ENCODE results near the gene ARID3B.
"Not testable (repeated sequence)": the region's sequence is repeated elsewhere in the genome, so short reads cannot be mapped to it uniquely, and the experiment has no call there.

The ARID3B gene

GRCh38 chr15:74624020-74624602 lies 83.1 kb downstream of the ARID3B start:
- DNase-seq = no peak

- no peak for DNase-seq
These were observed 84.7 kb downstream of the ARID3B start for GRCh38 chr15:74625693-74626092.

DNA sequence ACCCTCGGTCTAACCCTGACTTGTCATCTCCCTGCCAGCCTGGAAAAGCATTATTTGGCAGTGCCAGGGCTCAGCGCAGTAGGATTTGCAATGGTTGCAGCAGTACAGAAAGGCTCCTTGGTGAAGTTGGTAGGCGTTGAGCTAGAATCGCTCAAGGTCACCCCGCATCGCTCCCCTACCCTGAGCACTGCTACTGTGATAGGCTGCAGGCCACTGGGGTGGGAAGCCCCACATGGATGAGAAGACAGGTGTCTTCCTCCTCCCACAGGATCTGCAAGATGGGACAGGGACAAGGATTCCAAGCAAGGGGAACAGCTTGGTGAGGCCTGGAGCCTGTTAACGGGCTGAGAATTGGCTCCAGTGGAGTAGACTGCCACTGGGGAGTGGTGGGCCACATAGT lies 85.3 kb downstream of the ARID3B start:
- DNase-seq = no peak

GRCh38 chr15:74626752-74627692 lies 86.0 kb downstream of the ARID3B start:
- DNase-seq = no peak

DNA sequence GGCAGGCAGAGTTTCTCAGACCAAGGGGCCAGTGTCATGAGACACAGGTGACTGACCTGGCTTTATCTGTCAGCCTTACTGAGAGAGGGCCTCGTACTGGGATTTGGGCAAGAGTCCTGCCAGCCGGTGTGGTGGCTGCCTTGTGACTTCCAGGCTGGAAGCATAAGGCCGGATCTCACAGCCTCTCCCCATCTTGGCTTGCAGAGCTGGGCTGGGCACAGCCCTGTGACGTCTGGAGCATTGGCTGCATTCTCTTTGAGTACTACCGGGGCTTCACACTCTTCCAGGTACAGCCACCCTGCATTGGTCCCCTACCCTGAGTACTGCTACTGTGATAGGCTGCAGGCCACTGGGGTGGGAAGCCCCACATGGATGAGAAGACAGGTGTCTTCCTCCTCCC lies 86.7 kb downstream of the ARID3B start:
- DNase-seq = no peak

- no peak for DNase-seq
These were observed 87.2 kb downstream of the ARID3B start for GRCh38 chr15:74628199-74628598.

DNA sequence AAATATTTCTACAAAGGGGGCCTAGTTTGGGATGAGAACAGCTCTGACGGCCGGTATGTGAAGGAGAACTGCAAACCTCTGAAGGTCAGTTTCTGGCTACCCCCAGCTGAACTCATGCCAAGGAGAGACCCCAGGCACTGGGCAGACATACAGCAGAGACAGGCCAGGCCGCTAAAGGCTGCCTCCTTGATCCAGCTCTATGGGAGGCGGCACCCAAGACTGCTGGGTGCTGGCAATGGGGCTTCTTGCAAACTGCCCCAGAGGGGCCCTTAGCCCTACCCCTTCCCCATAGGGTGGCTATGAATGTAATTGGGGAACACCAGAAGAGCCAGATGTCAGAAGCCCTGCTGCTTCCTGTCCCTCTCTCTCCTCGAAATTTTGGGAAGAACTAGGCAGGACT lies 87.9 kb downstream of the ARID3B start:
- no peak for DNase-seq

DNA sequence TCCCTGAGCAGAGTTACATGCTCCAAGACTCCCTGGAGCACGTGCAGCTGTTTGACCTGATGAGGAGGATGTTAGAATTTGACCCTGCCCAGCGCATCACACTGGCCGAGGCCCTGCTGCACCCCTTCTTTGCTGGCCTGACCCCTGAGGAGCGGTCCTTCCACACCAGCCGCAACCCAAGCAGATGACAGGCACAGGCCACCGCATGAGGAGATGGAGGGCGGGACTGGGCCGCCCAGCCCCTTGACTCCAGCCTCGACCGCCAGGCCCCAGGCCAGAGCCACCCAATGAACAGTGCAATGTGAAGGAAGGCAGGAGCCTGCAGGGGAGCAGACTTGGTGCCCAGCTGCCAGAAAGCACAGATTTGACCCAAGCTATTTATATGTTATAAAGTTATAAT lies 88.7 kb downstream of the ARID3B start:
- DNase-seq = not testable (repeated sequence)

DNA sequence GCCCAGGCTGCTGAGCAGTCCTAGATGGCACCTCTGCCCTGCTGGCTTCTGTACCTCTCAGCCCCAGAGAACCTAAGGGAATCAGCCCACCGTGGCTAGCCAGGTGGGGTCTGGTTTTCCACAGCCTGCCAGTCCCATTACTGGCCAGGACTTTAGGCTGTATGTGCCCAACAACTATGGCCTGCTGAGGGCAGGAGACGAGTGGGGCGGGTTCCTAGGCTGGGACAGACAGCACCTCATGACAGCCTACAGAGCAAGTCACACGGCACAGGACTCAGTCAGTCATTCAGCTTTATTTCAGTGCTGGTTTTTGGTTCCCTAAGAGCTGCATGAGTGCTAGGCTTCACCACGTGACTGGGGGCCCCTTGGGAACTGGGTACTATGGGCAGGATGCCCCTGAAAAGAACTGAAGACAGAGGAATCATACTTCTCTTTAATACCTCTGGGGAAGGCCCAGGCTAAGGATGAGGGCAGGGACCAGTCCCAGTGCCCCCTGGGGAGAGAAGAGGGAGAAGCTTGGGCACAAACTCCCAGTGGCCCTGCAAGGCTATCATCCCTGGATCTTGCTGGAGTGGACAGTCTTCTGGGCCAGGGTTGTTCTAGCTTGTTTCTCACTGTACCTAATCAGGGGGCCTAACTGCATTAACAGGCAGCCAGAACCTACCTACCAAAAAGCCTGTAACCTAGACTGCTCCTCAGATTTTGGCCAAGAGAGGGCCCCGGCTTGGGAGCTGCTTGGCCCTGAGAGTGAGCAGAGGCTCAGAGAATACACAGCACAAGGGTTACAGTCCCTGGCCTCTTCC lies 89.5 kb downstream of the ARID3B start:
- DNase-seq = no peak

DNA sequence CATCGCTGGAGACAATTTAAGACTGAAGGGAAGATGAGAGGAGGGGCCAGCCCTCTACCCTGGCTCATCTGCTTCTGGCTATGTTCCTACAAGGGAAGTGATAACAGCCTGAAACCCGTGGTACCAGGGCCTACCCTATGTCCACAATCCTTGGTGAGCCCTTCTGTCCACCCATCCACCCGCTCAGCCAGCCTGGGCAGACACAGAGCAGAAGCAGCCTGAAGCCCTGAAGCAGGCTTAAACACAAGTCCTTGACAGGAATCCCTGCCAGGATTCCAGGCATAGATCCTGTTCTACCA lies 90.0 kb downstream of the ARID3B start:
- no peak for DNase-seq

GRCh38 chr15:74631408-74631807 lies 90.4 kb downstream of the ARID3B start:
- no peak for DNase-seq

DNA sequence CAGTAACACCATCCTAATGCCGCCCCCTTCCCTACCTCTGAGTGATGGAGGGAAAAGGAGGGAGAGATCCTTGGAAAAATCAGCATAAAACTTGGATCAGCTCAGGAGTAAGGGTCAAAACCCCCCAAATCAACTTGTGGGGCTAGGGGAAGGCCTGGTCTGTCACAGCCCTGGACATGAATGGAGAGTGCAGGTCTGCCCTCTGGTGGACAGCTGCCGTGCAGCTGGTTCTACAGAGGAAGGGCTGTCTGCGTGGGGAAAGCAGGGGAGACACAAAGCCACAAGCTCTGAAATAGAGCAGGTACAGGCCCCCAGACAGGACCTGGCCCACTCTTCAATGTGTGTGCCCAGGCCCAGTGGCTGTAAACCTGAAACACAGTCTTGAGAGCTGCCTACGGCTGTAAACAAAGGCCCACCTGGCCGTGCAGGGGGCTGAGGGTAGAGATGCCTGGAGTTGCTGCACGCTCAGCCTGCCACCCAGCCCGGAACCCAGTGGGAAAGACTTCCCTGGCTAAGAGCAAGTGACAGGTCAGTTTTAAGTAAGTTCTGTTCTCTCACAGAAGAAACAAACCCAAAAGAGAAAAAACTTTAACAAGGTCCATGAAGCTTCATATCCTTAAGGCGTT lies 91.0 kb downstream of the ARID3B start:
- DNase-seq = peak; percentile 40

DNA sequence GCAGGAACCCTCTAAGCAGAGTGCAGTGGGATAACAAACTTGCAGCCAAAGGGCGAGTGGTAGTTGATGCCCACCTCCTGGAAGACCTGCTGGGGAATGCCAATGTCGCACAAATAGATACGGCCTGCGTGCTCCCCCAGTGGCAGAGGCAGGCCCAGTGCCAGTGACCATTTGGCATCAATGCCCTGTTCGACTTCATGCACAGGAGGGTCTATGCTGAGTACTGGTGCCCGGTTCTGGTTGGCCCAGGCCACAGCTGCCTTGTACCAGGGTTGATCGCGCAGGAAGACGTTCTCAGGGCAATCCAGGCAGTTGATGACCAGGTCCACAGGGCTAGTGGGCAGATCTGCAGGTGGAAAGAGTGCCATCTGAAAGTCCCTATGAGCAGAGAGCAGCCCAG lies 91.6 kb downstream of the ARID3B start:
- DNase-seq = no peak

DNA sequence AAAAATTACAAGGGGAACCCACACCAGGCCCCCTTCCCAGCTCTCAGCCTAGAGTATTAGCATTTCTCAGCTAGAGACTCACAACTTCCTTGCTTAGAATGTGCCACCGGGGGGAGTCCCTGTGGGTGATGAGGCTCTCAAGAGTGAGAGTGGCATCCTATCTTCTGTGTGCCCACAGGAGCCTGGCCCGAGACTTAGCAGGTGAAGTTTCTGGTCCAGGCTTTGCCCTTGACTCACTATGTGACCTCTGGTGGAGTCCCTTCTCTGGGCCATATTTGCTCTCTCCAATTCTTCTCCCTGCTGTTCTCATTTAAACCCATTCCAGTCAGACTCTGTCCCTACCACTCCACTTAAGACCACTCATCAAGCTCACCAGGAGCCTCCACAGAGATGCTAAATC lies 92.8 kb downstream of the ARID3B start:
- no peak for DNase-seq

DNA sequence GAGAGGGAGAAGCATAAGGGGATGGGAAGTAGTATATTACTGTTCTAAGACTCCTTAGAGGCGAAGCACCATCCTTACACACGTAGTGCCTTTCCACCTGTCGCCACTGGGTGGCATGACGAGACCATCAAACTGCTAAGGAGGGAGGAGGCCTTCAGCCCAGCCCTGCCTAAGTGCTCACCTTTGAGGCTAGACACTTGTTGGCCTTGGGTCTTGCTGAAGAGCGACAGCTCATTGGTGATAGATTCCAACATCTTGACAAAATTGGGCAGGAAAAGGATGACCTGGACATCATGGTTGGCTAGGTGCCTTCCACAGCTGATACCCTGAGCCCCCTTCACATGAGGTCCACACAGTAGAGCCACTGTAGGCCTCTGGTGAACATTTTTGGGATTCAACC lies 94.2 kb downstream of the ARID3B start:
- peak; percentile 58 for DNase-seq

DNA sequence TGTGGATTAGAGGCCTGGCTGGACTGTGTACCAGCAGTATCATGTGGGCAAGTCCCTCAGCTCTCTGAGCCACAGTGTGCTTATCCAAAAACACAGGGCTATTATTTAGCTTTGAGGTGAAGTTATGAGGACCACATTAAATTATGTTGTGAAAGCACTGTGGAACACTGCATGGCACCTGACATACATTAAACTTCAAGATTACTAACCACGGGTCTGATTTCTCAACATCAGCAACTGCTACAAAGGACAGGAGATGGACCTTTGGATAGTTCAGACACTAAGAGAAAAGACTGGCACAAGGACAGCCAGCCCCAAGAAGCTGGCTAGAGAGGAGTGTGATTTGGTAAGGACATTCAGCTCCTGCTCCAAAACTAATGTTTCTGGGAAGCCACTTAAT lies 96.0 kb downstream of the ARID3B start:
- no peak for DNase-seq

DNA sequence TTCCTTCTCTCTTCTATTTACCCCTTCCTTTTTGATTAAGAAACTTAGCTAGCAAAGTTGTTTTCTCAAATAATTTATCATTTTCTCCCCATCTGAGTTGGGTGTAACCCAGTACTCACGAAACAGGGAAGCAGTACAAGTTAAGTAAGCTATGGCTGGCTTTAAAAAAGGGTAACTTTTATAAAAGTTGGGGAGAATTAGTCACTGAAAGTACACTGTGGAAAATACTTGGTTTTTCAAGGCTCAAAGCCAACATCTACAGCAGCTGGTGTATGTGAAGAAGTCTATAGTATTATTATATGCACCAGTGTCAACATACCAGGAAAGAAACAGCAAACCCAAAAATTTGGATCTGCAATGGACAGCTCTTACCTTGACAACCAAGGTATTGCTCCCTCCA lies 100.1 kb downstream of the ARID3B start:
- DNase-seq = no peak

- no peak for DNase-seq
These were observed 101.3 kb downstream of the ARID3B start for GRCh38 chr15:74642348-74642733.

DNA sequence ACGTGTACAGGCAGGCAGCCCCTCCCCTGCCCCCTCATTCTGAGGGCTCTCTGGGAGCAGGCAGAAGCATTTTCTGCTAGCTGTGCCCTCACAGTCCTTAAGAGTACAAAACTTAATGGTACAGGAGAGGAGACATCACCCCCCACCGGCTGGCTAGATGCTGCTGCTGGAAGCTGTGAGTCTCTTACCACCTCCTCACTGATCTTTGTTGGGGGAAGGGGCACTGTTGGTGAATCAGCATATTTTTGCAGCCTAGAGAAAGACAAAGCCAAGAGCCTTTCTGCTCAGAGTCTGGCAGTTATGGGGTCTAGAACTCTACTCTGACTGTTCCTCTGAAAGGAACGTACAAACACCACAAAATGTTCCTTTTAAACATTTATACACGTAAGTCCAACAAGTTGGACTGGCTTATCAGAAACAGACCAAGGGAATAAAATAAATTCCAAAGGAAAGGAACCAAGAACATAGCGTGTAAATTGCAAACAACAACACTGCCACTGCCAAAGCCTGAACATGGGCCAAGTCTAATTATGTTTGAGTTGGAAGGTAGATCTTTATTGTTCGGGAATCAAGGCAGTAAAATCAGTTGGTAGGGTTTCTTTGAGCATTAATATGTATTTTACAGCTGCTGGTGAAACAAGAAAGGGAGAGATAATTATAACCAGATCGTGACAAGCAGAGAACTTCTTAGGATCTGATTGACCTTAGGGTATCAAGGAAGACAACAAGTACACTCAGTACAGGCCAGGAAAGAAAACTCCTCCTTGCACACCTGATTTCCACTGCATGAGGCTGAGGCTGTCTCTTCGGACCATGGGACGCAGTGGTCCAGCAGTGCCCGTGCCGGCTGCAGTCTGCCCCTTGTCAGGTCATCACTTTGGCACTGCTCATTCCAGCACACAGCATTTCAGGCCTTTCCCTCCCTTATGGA lies 102.0 kb downstream of the ARID3B start:
- DNase-seq = peak; percentile 34

DNA sequence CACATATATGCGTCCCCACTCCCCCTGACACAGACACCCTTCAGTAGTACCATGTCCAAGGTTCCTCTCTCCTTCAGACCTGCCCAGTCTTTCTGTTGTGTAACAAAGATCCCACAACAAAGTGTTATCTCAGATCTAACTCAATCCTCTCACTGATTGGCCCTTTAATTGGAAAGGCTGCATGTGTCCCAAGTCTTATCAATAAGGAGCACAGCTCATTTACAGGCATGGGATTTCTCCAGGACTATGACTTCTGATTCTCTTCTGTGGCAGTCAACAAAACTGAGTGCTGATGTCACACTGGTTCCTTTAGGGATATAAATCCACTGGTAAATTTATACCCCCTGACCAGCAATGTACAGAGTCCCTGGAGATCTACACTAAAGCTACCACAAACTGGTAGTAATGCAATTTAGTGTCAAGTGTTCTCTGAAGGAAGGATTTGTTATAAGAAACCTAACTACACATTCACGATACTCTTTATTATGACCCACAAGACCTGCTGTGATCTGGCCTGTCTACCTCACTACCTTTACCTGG lies 102.7 kb downstream of the ARID3B start:
- DNase-seq = no peak

GRCh38 chr15:74646480-74646879 lies 105.5 kb downstream of the ARID3B start:
- no peak for DNase-seq
